ENCODE measurements around the gene ARHGEF16. TPM values are rescaled to one million over a fixed set of nuclear protein-coding genes. Genes with fewer than 3 reads are reported as not detected.

Gene ARHGEF16
- total RNA-seq, 1 experiment from 2014 or later = 17.2 TPM

- no peak for TF ChIP-seq HMGXB4 (CRISPR knock-in tag; IDR thresholded peaks at IDR 0.05)
- TF ChIP-seq ZNF138 (CRISPR knock-in tag; conservative IDR thresholded peaks at IDR 0.05) = no peak
- TF ChIP-seq GTF2I (CRISPR knock-in tag; conservative IDR thresholded peaks at IDR 0.05) = no peak
These were observed 62.0 kb downstream of the ARHGEF16 start (continued) for GRCh38 chr1:3516481-3516869.

- Mint-ChIP-seq H3K4me1 (no peaks in the 10 kb centered on the region), H3K27ac (no peak overlapping the region), H3K36me3 (peaks cover 3% of the 10 kb centered on the region; the same call in 1 of the 2 replicates), H3K4me3 (no peak overlapping the region), H3K9me3 (no peaks in the 10 kb centered on the region), H3K27me3 (ENCODE audit: low read depth) (no peaks in the 10 kb centered on the region)
- ATAC-seq (no peak), DNase-seq (ENCODE audit: low spot score) (no peak)
- TF ChIP-seq, protein P1, sequence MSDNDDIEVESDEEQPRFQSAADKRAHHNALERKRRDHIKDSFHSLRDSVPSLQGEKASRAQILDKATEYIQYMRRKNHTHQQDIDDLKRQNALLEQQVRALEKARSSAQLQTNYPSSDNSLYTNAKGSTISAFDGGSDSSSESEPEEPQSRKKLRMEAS (CRISPR knock-in tag; IDR thresholded peaks at IDR 0.05) = no peak
- no peak for TF ChIP-seq TEAD4 (CRISPR knock-in tag; IDR thresholded peaks at IDR 0.05)
- no peak for TF ChIP-seq ZBTB21 (CRISPR knock-in tag; IDR thresholded peaks at IDR 0.05; ENCODE audit: borderline replicate concordance)
- TF ChIP-seq CREB1 (CRISPR knock-in tag; IDR thresholded peaks at IDR 0.05) = no peak
- TF ChIP-seq ZNF423 (CRISPR knock-in tag; IDR thresholded peaks at IDR 0.05) = no peak
- CTCF ChIA-PET = interaction anchor here (0.6 to 3.0 kb wide), 7 partner anchors 13 to 106 kb away, joined by 3 to 34 read pairs (median 13); no protein-coding TSS in a partner anchor
- POLR2A ChIA-PET = no interaction called here
These were observed 62.6 kb downstream of the ARHGEF16 start for GRCh38 chr1:3516911-3517675.

GRCh38 chr1:3518256-3518655, 63.8 kb downstream of the ARHGEF16 start:
- Mint-ChIP-seq H3K4me3 (no peak overlapping the region), H3K27ac (no peak overlapping the region), H3K36me3 (no peaks in the 10 kb centered on the region), H3K27me3 (ENCODE audit: low read depth) (no peaks in the 10 kb centered on the region), H3K4me1 (no peaks in the 10 kb centered on the region), H3K9me3 (no peaks in the 10 kb centered on the region)
- DNase-seq (ENCODE audit: low spot score) (peak; percentile 67), ATAC-seq (peak; percentile 36; the same call in 1 of the 2 replicates)
- TF ChIP-seq TCF7 (CRISPR knock-in tag; IDR thresholded peaks at IDR 0.05; ENCODE audit: low read depth) (no peak), CTCF (IDR thresholded peaks at IDR 0.05) (peak; percentile 95), ZNF232 (CRISPR knock-in tag; IDR thresholded peaks at IDR 0.05) (no peak), ZSCAN18 (CRISPR knock-in tag; IDR thresholded peaks at IDR 0.05) (no peak)
- TF ChIP-seq, protein P2, sequence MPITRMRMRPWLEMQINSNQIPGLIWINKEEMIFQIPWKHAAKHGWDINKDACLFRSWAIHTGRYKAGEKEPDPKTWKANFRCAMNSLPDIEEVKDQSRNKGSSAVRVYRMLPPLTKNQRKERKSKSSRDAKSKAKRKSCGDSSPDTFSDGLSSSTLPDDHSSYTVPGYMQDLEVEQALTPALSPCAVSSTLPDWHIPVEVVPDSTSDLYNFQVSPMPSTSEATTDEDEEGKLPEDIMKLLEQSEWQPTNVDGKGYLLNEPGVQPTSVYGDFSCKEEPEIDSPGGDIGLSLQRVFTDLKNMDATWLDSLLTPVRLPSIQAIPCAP (CRISPR knock-in tag; IDR thresholded peaks at IDR 0.05) = no peak
- ChIA-PET CTCF (interaction anchor here (0.6 to 3.0 kb wide), 45 partner anchors 9 to 206 kb away, joined by 3 to 34 read pairs (median 5); partner anchors contain the start of genes TP73 and TPRG1L), POLR2A (interaction anchor here (1.0 kb wide), 1 partner anchor 8 kb away, joined by 3 read pairs; no protein-coding TSS in a partner anchor)

GRCh38 chr1:3518756-3519155, 64.3 kb downstream of the ARHGEF16 start:
- Mint-ChIP-seq H3K4me3 (no peak overlapping the region), H3K27me3 (ENCODE audit: low read depth) (no peaks in the 10 kb centered on the region), H3K4me1 (no peaks in the 10 kb centered on the region), H3K36me3 (no peaks in the 10 kb centered on the region), H3K27ac (no peak overlapping the region), H3K9me3 (no peaks in the 10 kb centered on the region)
- ChIA-PET CTCF (interaction anchor here (0.6 to 3.0 kb wide), 44 partner anchors 9 to 206 kb away, joined by 3 to 34 read pairs (median 5); partner anchors contain the start of genes TP73 and TPRG1L), POLR2A (interaction anchor here (1.0 kb wide), 1 partner anchor 8 kb away, joined by 3 read pairs; no protein-coding TSS in a partner anchor)
- DNase-seq (ENCODE audit: low spot score) (no peak), ATAC-seq (no peak)
- TF ChIP-seq, protein P3, sequence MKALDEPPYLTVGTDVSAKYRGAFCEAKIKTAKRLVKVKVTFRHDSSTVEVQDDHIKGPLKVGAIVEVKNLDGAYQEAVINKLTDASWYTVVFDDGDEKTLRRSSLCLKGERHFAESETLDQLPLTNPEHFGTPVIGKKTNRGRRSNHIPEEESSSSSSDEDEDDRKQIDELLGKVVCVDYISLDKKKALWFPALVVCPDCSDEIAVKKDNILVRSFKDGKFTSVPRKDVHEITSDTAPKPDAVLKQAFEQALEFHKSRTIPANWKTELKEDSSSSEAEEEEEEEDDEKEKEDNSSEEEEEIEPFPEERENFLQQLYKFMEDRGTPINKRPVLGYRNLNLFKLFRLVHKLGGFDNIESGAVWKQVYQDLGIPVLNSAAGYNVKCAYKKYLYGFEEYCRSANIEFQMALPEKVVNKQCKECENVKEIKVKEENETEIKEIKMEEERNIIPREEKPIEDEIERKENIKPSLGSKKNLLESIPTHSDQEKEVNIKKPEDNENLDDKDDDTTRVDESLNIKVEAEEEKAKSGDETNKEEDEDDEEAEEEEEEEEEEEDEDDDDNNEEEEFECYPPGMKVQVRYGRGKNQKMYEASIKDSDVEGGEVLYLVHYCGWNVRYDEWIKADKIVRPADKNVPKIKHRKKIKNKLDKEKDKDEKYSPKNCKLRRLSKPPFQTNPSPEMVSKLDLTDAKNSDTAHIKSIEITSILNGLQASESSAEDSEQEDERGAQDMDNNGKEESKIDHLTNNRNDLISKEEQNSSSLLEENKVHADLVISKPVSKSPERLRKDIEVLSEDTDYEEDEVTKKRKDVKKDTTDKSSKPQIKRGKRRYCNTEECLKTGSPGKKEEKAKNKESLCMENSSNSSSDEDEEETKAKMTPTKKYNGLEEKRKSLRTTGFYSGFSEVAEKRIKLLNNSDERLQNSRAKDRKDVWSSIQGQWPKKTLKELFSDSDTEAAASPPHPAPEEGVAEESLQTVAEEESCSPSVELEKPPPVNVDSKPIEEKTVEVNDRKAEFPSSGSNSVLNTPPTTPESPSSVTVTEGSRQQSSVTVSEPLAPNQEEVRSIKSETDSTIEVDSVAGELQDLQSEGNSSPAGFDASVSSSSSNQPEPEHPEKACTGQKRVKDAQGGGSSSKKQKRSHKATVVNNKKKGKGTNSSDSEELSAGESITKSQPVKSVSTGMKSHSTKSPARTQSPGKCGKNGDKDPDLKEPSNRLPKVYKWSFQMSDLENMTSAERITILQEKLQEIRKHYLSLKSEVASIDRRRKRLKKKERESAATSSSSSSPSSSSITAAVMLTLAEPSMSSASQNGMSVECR (CRISPR knock-in tag; IDR thresholded peaks at IDR 0.05; ENCODE audit: borderline replicate concordance) = no peak
- TF ChIP-seq NFATC4 (CRISPR knock-in tag; IDR thresholded peaks at IDR 0.05) = no peak

Measured in WTC11 (cell line).